ENCODE measurements around the gene HOXC4. TPM values are rescaled to one million over a fixed set of nuclear protein-coding genes. Genes with fewer than 3 reads are reported as not detected.

HOXC4 gene
- total and polyA plus RNA-seq, 2 of the 8 experiments (the other 6 are each of a cell fraction or from before 2014, with no cell fraction given) = not detected

- Histone ChIP-seq H3K14ac (ENCODE audit: insufficient read length) (no peak overlapping the region), H2BK15ac (ENCODE audit: low read length) (no peak overlapping the region), H3K23ac (ENCODE audit: insufficient read length) (no peak overlapping the region), H3K27ac (ENCODE audit: low read depth, low read length) (no peak overlapping the region), H3K36me3 (ENCODE audit: control insufficient read depth in 2 of 4, insufficient read depth in 4 of 4, low read length in 3 of 4) (peaks cover 0 to 7% (median 0%) of the 10 kb centered on the region in 4 experiments; a peak in 1 of 8 replicates), H2BK5ac (ENCODE audit: low read depth, low read length) (no peak overlapping the region), H3K56ac (replicated peaks; ENCODE audit: insufficient read length, low read depth, low read length) (no peak overlapping the region), H2AK5ac (ENCODE audit: low read depth, low read length) (no peak overlapping the region), H3K27me3 (replicated peaks in 1 of 4; ENCODE audit: control insufficient read depth in 3 of 4, extremely low read depth in 1 of 4, insufficient read depth in 3 of 4, low read length in 3 of 4) (peaks cover 96 to 100% (median 99%) of the 10 kb centered on the region in 4 experiments), H2BK20ac (ENCODE audit: low read length) (no peak overlapping the region), H3K79me2 (ENCODE audit: control insufficient read depth in 1 of 2, insufficient read depth in 2 of 2, low read length in 2 of 2) (no peaks in the 10 kb centered on the region), H3K23me2 (ENCODE audit: low read depth, low read length) (no peaks in the 10 kb centered on the region), H3K9ac (replicated peaks in 1 of 4; ENCODE audit: extremely low read depth in 1 of 4, low read depth in 3 of 4, low read length in 3 of 4) (no peak overlapping the region), H3K4me3 (ENCODE audit: extremely low read depth in 1 of 4, insufficient read depth in 2 of 4, low read depth in 3 of 4, low read length in 4 of 4) (no peak overlapping the region), H4K20me1 (replicated peaks in 1 of 2; ENCODE audit: control insufficient read depth in 1 of 2, insufficient read depth in 2 of 2, low read length in 2 of 2) (peaks cover 12 to 23% of the 10 kb centered on the region in 2 experiments), H3K4ac (replicated peaks; ENCODE audit: insufficient read length, low read depth, low read length) (no peak overlapping the region), H4K91ac (replicated peaks; ENCODE audit: insufficient read length, low read length) (no peak overlapping the region), H3K9me3 (ENCODE audit: insufficient read depth in 2 of 2, low read depth in 1 of 2, low read length in 1 of 2) (no peaks in the 10 kb centered on the region; a peak in 2 of 4 replicates), H3K18ac (ENCODE audit: extremely low read depth, low read length) (no peak overlapping the region; the same call in 1 of the 2 replicates), H4K5ac (ENCODE audit: insufficient read length, low read depth, low read length) (no peak overlapping the region), H3K79me1 (ENCODE audit: low read depth, low read length) (no peaks in the 10 kb centered on the region), H2BK12ac (ENCODE audit: low read depth, low read length) (no peak overlapping the region; the same call in 1 of the 2 replicates), H2BK120ac (replicated peaks; ENCODE audit: low read depth, low read length) (no peak overlapping the region), H4K8ac (ENCODE audit: extremely low read depth, insufficient read depth, low read length) (no peak overlapping the region), H2AFZ (ENCODE audit: low read length) (no peak overlapping the region), H3K4me2 (ENCODE audit: insufficient read depth in 1 of 2, low read depth in 2 of 2, low read length in 2 of 2) (no peak overlapping the region), H3K4me1 (replicated peaks in 1 of 4; ENCODE audit: control insufficient read depth in 3 of 4, insufficient read depth in 4 of 4, low read length in 3 of 4) (peaks cover 0 to 5% (median 0%) of the 10 kb centered on the region in 4 experiments; a peak in 4 of 7 replicates)
- TF ChIP-seq CEBPB (IDR thresholded peaks at IDR 0.05; ENCODE audit: low read depth, low read length) (no peak), SP1 (IDR thresholded peaks at IDR 0.05; ENCODE audit: low read depth, low read length) (no peak), TBP (IDR thresholded peaks at IDR 0.05; ENCODE audit: low read depth, low read length) (no peak), RXRA (IDR thresholded peaks at IDR 0.05; ENCODE audit: insufficient read depth, low read depth, low read length) (no peak), ZNF274 (IDR thresholded peaks at IDR 0.05; ENCODE audit: borderline replicate concordance, extremely low read depth, low read length) (no peak), POU5F1 (IDR thresholded peaks at IDR 0.05; ENCODE audit: low read depth, low read length) (no peak)
- TF ChIP-seq, protein P1, sequence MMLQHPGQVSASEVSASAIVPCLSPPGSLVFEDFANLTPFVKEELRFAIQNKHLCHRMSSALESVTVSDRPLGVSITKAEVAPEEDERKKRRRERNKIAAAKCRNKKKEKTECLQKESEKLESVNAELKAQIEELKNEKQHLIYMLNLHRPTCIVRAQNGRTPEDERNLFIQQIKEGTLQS (IDR thresholded peaks at IDR 0.05; ENCODE audit: insufficient read depth, low read depth, low read length) = no peak
- POLR2A ChIA-PET (ENCODE audit: partially characterized antibody) = interaction anchor here (1.0 kb wide), 1 partner anchor 17 kb away, joined by 3 read pairs; no protein-coding TSS in a partner anchor
- CTCF ChIA-PET (ENCODE audit: partially characterized antibody) = interaction anchor here (0.6 to 20.0 kb wide), 13 partner anchors 9 to 289 kb away, joined by 3 to 339 read pairs (median 3); partner anchors contain the start of genes HOXC10, HOXC4 and SMUG1
- FAIRE-seq (no peak), DNase-seq (ENCODE audit: low read depth in 1 of 2, low spot score in 2 of 2) (no peak)
- 45% methylated on average over 6 of the region's 6 CpGs; no CpG with 5 or more reads in 1 of the 2 experiments for WGBS, 2 experiments (ENCODE audit: extremely low coverage in 1 of 2, insufficient coverage in 1 of 2, insufficient read length in 1 of 2, insufficient replicate concordance in 2 of 2, low coverage in 1 of 2, low lambda C conversion rate in 2 of 2, missing lambda C conversion rate in 1 of 2)
Observed at GRCh38 chr12:54035568-54036264, 17.9 kb upstream of the HOXC4 start.

All from H1 (cell line).